Measurements from ENCODE around the gene RYK. TPM values are rescaled to one million over a fixed set of nuclear protein-coding genes. Genes with fewer than 3 reads are reported as not detected.

Gene RYK
- total and polyA plus RNA-seq, 4 donors, result 7.5 to 36.1 (median 15.3) TPM

DNA sequence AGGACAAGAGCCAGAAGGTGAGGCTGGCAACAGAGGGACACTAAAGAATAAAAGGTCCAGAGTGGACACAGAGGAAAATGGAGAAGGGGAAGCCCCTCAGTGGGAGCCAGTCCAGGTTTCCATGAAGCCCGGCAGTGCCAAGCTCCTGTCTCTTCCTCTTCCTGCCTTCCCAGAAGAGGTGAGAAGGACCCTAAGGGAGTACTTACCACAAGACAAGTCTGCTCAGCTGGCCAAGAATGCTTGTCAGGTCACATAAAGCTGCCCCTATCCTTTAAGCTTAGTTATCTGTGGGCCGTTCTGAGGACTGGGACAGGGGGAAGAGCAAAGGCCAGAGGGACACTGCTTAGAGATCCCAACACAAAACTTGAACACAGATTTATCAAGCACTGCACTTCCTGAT lies 100.2 kb downstream of the RYK start (continued):
- TF ChIP-seq GABPA (IDR thresholded peaks at IDR 0.05 in 1 of 2, conservative IDR thresholded peaks at IDR 0.05 in 1 of 2) (no peak), FOXA1 (IDR thresholded peaks at IDR 0.05) (no peak), RXRA (IDR thresholded peaks at IDR 0.05) (no peak), FOXA2 (IDR thresholded peaks at IDR 0.05) (no peak)
- TF ChIP-seq, protein P1, sequence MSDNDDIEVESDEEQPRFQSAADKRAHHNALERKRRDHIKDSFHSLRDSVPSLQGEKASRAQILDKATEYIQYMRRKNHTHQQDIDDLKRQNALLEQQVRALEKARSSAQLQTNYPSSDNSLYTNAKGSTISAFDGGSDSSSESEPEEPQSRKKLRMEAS (IDR thresholded peaks at IDR 0.05), result no peak

DNA sequence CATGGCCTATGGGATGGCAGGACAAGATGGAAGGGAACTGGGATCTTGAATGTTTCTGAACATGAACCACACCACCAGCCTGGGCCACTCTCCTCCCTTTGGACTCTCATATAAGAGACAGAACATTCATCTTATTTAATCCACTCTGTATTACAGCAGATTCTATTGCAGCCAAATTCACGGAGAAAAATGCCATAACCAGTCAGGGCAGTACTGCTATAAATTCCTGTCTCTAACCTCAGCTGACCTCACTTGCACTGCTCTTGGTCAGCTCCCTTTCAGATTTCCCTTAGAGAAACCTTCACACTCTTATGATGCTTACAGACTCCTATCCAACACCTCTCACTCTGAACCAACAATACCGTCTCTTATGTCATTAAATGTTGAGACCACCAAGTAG lies 101.4 kb downstream of the RYK start:
- no peaks in the 10 kb centered on the region for H3K9me3 ChIP-seq (ENCODE audit: control insufficient read depth in 4 of 4, low read length in 3 of 4)
- DNase-seq (ENCODE audit: low spot score), result no peak
- H3K27ac ChIP-seq (ENCODE audit: low read depth in 1 of 2, low read length in 2 of 2), result no peak overlapping the region
- H3K4me3 ChIP-seq (ENCODE audit: low read depth in 1 of 3, low read length in 3 of 3), result no peak overlapping the region
- H3K36me3 ChIP-seq (ENCODE audit: control insufficient read depth in 4 of 4, insufficient read depth in 3 of 4, low read depth in 1 of 4, low read length in 3 of 4), result peaks cover 4 to 5% (median 4%) of the 10 kb centered on the region in 4 donors
- TF ChIP-seq SP1 (IDR thresholded peaks at IDR 0.05) (no peak), HNF4G (IDR thresholded peaks at IDR 0.05) (no peak), TAF1 (conservative IDR thresholded peaks at IDR 0.05) (no peak), NR2F2 (IDR thresholded peaks at IDR 0.05) (no peak), YY1 (IDR thresholded peaks at IDR 0.05) (no peak), FOXA1 (IDR thresholded peaks at IDR 0.05) (no peak), GABPA (IDR thresholded peaks at IDR 0.05 in 1 of 2, conservative IDR thresholded peaks at IDR 0.05 in 1 of 2) (no peak), RXRA (IDR thresholded peaks at IDR 0.05) (no peak), EGR1 (IDR thresholded peaks at IDR 0.05; ENCODE audit: low read depth in 2 of 2) (no peak), RAD21 (IDR thresholded peaks at IDR 0.05) (no peak), HNF4A (conservative IDR thresholded peaks at IDR 0.05) (no peak), FOXA2 (IDR thresholded peaks at IDR 0.05) (no peak), JUND (IDR thresholded peaks at IDR 0.05) (no peak)
- TF ChIP-seq, protein P2, sequence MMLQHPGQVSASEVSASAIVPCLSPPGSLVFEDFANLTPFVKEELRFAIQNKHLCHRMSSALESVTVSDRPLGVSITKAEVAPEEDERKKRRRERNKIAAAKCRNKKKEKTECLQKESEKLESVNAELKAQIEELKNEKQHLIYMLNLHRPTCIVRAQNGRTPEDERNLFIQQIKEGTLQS (IDR thresholded peaks at IDR 0.05), result no peak
- TF ChIP-seq, protein P3, sequence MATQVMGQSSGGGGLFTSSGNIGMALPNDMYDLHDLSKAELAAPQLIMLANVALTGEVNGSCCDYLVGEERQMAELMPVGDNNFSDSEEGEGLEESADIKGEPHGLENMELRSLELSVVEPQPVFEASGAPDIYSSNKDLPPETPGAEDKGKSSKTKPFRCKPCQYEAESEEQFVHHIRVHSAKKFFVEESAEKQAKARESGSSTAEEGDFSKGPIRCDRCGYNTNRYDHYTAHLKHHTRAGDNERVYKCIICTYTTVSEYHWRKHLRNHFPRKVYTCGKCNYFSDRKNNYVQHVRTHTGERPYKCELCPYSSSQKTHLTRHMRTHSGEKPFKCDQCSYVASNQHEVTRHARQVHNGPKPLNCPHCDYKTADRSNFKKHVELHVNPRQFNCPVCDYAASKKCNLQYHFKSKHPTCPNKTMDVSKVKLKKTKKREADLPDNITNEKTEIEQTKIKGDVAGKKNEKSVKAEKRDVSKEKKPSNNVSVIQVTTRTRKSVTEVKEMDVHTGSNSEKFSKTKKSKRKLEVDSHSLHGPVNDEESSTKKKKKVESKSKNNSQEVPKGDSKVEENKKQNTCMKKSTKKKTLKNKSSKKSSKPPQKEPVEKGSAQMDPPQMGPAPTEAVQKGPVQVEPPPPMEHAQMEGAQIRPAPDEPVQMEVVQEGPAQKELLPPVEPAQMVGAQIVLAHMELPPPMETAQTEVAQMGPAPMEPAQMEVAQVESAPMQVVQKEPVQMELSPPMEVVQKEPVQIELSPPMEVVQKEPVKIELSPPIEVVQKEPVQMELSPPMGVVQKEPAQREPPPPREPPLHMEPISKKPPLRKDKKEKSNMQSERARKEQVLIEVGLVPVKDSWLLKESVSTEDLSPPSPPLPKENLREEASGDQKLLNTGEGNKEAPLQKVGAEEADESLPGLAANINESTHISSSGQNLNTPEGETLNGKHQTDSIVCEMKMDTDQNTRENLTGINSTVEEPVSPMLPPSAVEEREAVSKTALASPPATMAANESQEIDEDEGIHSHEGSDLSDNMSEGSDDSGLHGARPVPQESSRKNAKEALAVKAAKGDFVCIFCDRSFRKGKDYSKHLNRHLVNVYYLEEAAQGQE (IDR thresholded peaks at IDR 0.05), result no peak
- TF ChIP-seq, protein P4, sequence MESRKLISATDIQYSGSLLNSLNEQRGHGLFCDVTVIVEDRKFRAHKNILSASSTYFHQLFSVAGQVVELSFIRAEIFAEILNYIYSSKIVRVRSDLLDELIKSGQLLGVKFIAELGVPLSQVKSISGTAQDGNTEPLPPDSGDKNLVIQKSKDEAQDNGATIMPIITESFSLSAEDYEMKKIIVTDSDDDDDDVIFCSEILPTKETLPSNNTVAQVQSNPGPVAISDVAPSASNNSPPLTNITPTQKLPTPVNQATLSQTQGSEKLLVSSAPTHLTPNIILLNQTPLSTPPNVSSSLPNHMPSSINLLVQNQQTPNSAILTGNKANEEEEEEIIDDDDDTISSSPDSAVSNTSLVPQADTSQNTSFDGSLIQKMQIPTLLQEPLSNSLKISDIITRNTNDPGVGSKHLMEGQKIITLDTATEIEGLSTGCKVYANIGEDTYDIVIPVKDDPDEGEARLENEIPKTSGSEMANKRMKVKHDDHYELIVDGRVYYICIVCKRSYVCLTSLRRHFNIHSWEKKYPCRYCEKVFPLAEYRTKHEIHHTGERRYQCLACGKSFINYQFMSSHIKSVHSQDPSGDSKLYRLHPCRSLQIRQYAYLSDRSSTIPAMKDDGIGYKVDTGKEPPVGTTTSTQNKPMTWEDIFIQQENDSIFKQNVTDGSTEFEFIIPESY (IDR thresholded peaks at IDR 0.05), result no peak
- TF ChIP-seq, protein P1 (IDR thresholded peaks at IDR 0.05), result no peak
- TF ChIP-seq, protein P5, sequence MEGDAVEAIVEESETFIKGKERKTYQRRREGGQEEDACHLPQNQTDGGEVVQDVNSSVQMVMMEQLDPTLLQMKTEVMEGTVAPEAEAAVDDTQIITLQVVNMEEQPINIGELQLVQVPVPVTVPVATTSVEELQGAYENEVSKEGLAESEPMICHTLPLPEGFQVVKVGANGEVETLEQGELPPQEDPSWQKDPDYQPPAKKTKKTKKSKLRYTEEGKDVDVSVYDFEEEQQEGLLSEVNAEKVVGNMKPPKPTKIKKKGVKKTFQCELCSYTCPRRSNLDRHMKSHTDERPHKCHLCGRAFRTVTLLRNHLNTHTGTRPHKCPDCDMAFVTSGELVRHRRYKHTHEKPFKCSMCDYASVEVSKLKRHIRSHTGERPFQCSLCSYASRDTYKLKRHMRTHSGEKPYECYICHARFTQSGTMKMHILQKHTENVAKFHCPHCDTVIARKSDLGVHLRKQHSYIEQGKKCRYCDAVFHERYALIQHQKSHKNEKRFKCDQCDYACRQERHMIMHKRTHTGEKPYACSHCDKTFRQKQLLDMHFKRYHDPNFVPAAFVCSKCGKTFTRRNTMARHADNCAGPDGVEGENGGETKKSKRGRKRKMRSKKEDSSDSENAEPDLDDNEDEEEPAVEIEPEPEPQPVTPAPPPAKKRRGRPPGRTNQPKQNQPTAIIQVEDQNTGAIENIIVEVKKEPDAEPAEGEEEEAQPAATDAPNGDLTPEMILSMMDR (IDR thresholded peaks at IDR 0.05; ENCODE audit: low read depth, low read length, missing input control), result no peak
- H3K9ac ChIP-seq (ENCODE audit: low read depth in 1 of 2, low read length in 2 of 2), result no peak overlapping the region
- 94% methylated on average over 2 of the region's 2 CpGs for WGBS
- no peaks in the 10 kb centered on the region for H3K27me3 ChIP-seq (ENCODE audit: control insufficient read depth in 4 of 4, insufficient read depth in 4 of 4, low read length in 3 of 4)
- no peaks in the 10 kb centered on the region for H3K4me1 ChIP-seq (ENCODE audit: control insufficient read depth in 4 of 4, insufficient read depth in 4 of 4, low read length in 3 of 4)
